HEK293 (cell line): ENCODE results near the gene PDE4B.

ENCODE experiments used
- HOXD13 ChIP-seq: sonication (generic); formaldehyde crosslinking; IDR thresholded peaks from 2 replicates; pipeline ENCODE4 v1.8.0; 2022; ENCODE audit warnings: missing genetic modification reagents, borderline replicate concordance
- SP3 ChIP-seq: fragments of 450-650 bp; formaldehyde crosslinking; IDR thresholded peaks from 2 replicates; pipeline ENCODE4 v1.5.1; 2016; ENCODE audit warnings: missing biosample characterization, missing genetic modification characterization
- SP7 ChIP-seq: fragments of 450-650 bp; formaldehyde crosslinking; IDR thresholded peaks from 2 replicates; pipeline ENCODE4 v1.5.1; 2016; ENCODE audit warnings: missing biosample characterization, missing genetic modification characterization
- ZBTB1 ChIP-seq: fragments of 450-650 bp; formaldehyde crosslinking; IDR thresholded peaks from 2 replicates; pipeline ENCODE4 v1.5.1; 2016; ENCODE audit warnings: missing biosample characterization, missing genetic modification characterization
- ZBTB48 ChIP-seq: fragments of 450-650 bp; formaldehyde crosslinking; IDR thresholded peaks from 2 replicates; pipeline ENCODE4 v1.5.1; 2016; ENCODE audit warnings: missing biosample characterization, missing genetic modification characterization
- ZBTB7A ChIP-seq: fragments of 450-650 bp; formaldehyde crosslinking; IDR thresholded peaks from 2 replicates; pipeline ENCODE4 v1.5.1; 2016; ENCODE audit warnings: low read depth, missing biosample characterization, missing genetic modification characterization
- ZBTB8A ChIP-seq: fragments of 450-650 bp; formaldehyde crosslinking; IDR thresholded peaks from 2 replicates; pipeline ENCODE4 v1.5.1; 2016; ENCODE audit warnings: missing biosample characterization, missing genetic modification characterization
- ZFP3 ChIP-seq: fragments of 450-650 bp; formaldehyde crosslinking; IDR thresholded peaks from 2 replicates; pipeline ENCODE4 v1.5.1; 2016; ENCODE audit warnings: low read depth, missing biosample characterization, missing genetic modification characterization
- ZFP69B ChIP-seq: fragments of 450-650 bp; formaldehyde crosslinking; IDR thresholded peaks from 2 replicates; pipeline ENCODE4 v1.5.1; 2016; ENCODE audit warnings: missing biosample characterization, missing genetic modification characterization
- ZNF138 ChIP-seq: fragments of 450-650 bp; formaldehyde crosslinking; IDR thresholded peaks from 2 replicates; pipeline ENCODE4 v1.5.1; 2016; ENCODE audit warnings: missing biosample characterization, missing genetic modification characterization, borderline replicate concordance
- ZNF221 ChIP-seq: fragments of 450-650 bp; formaldehyde crosslinking; IDR thresholded peaks from 2 replicates; pipeline ENCODE4 v1.5.1; 2017; ENCODE audit warnings: missing biosample characterization, missing genetic modification characterization, borderline replicate concordance
- ZNF248 ChIP-seq: fragments of 450-650 bp; formaldehyde crosslinking; IDR thresholded peaks from 2 replicates; pipeline ENCODE4 v1.5.1; 2017; ENCODE audit warnings: missing biosample characterization, missing genetic modification characterization
- ZNF292 ChIP-seq: fragments of 450-650 bp; formaldehyde crosslinking; IDR thresholded peaks from 2 replicates; pipeline ENCODE4 v1.5.1; 2016; ENCODE audit warnings: low read depth, missing biosample characterization, missing genetic modification characterization, borderline replicate concordance
- ZNF324 ChIP-seq: fragments of 450-650 bp; formaldehyde crosslinking; IDR thresholded peaks from 2 replicates; pipeline ENCODE4 v1.5.1; 2016; ENCODE audit warnings: missing biosample characterization, missing genetic modification characterization
- ZNF391 ChIP-seq: fragments of 450-650 bp; formaldehyde crosslinking; IDR thresholded peaks from 2 replicates; pipeline ENCODE4 v1.5.1; 2016; ENCODE audit warnings: low read depth, missing biosample characterization, missing genetic modification characterization, borderline replicate concordance
- ZNF404 ChIP-seq: fragments of 450-650 bp; formaldehyde crosslinking; IDR thresholded peaks from 2 replicates; pipeline ENCODE4 v1.5.1; 2017; ENCODE audit warnings: missing biosample characterization, missing genetic modification characterization
- ZNF416 ChIP-seq: fragments of 450-650 bp; formaldehyde crosslinking; IDR thresholded peaks from 2 replicates; pipeline ENCODE4 v1.5.1; 2016; ENCODE audit warnings: missing biosample characterization, missing genetic modification characterization
- ZNF423 ChIP-seq: fragments of 450-650 bp; formaldehyde crosslinking; IDR thresholded peaks from 2 replicates; pipeline ENCODE4 v1.5.1; 2016; ENCODE audit warnings: missing biosample characterization, missing genetic modification characterization
- ZNF510 ChIP-seq: fragments of 450-650 bp; formaldehyde crosslinking; IDR thresholded peaks from 2 replicates; pipeline ENCODE4 v1.5.1; 2018; ENCODE audit warnings: mild to moderate bottlenecking, missing genetic modification characterization, missing biosample characterization; ENCODE audit not compliant: insufficient replicate concordance
- ZNF548 ChIP-seq: fragments of 450-650 bp; formaldehyde crosslinking; IDR thresholded peaks from 2 replicates; pipeline ENCODE4 v1.5.1; 2016; ENCODE audit warnings: missing biosample characterization, missing genetic modification characterization
- ZNF585B ChIP-seq: fragments of 450-650 bp; formaldehyde crosslinking; IDR thresholded peaks from 2 replicates; pipeline ENCODE4 v1.5.1; 2016; ENCODE audit warnings: missing biosample characterization, missing genetic modification characterization
- ZNF747 ChIP-seq: fragments of 450-650 bp; formaldehyde crosslinking; IDR thresholded peaks from 2 replicates; pipeline ENCODE4 v1.5.1; 2016; ENCODE audit warnings: missing biosample characterization, missing genetic modification characterization
- ZNF837 ChIP-seq: fragments of 450-650 bp; formaldehyde crosslinking; IDR thresholded peaks from 2 replicates; pipeline ENCODE4 v1.5.1; 2016; ENCODE audit warnings: missing biosample characterization, missing genetic modification characterization
- TF ChIP-seq, protein P1 (sequence below): fragments of 450-650 bp; formaldehyde crosslinking; IDR thresholded peaks from 2 replicates; pipeline ENCODE4 v1.5.1; 2017; ENCODE audit warnings: missing biosample characterization, missing genetic modification characterization
- TF ChIP-seq, protein P2 (sequence below): fragments of 450-650 bp; formaldehyde crosslinking; IDR thresholded peaks from 2 replicates; pipeline ENCODE4 v1.5.1; 2016; ENCODE audit warnings: missing biosample characterization, missing genetic modification characterization, borderline replicate concordance
- TF ChIP-seq, protein P3 (sequence below): fragments of 450-650 bp; formaldehyde crosslinking; IDR thresholded peaks from 2 replicates; pipeline ENCODE4 v1.5.1; 2016; ENCODE audit warnings: missing biosample characterization, missing genetic modification characterization
- TF ChIP-seq, protein P4 (sequence below): fragments of 450-650 bp; formaldehyde crosslinking; optimal IDR thresholded peaks from 2 replicates; pipeline ENCODE3; 2016; ENCODE audit warnings: missing biosample characterization, mild to moderate bottlenecking, missing genetic modification characterization
- TF ChIP-seq, protein P5 (sequence below): fragments of 450-650 bp; formaldehyde crosslinking; IDR thresholded peaks from 2 replicates; pipeline ENCODE4 v1.5.1; 2017; ENCODE audit warnings: missing biosample characterization, mild to moderate bottlenecking, missing genetic modification characterization, moderate library complexity
- TF ChIP-seq, protein P6 (sequence below): fragments of 450-650 bp; formaldehyde crosslinking; IDR thresholded peaks from 2 replicates; pipeline ENCODE4 v1.5.1; 2016; ENCODE audit warnings: missing biosample characterization, missing genetic modification characterization
- TF ChIP-seq, protein P7 (sequence below): fragments of 450-650 bp; formaldehyde crosslinking; IDR thresholded peaks from 2 replicates; pipeline ENCODE4 v1.5.1; 2016; ENCODE audit warnings: missing biosample characterization, missing genetic modification characterization

Gene PDE4B

DNA sequence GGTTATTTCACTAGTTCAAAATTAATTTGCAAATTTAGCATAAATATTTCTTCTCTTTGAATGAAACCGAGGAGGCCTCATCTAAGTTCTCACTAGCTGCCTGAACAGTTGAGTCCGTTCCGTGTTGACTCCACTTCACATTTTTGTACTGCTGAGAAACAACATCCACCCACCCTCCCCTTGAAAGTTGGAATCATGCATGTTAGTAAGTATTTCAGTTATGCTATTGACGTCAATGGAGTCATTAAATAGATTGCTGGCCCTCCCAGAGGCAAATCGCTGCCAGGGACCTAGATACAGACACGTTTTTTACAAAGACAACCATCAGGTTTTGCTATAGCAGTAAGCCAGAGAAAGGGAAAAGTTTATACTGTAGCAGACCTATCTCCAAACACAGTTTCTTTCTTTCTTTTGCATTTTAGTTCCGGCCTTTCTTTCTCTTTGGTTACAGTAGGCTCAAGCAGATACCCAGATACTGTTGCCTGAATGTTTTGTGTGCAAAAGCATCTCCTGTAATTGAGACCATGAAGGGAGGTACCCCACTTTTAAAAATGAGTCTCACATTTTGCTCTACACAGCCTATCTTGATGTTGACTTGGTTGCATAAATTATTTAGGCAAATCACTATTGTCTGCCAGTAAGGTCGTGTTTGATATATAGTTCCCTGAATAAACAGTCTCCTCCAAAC lies 478.7 kb downstream of the PDE4B start (continued):
- TF ChIP-seq, protein P1, sequence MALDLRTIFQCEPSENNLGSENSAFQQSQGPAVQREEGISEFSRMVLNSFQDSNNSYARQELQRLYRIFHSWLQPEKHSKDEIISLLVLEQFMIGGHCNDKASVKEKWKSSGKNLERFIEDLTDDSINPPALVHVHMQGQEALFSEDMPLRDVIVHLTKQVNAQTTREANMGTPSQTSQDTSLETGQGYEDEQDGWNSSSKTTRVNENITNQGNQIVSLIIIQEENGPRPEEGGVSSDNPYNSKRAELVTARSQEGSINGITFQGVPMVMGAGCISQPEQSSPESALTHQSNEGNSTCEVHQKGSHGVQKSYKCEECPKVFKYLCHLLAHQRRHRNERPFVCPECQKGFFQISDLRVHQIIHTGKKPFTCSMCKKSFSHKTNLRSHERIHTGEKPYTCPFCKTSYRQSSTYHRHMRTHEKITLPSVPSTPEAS (tag by site-specific recombination), result no peak
- TF ChIP-seq ZNF585B (no peak), ZNF248 (tag by site-specific recombination) (no peak), ZBTB7A (tag by site-specific recombination) (no peak), ZNF510 (tag by site-specific recombination) (no peak), ZNF138 (tag by site-specific recombination) (no peak), ZBTB48 (tag by site-specific recombination) (peak; percentile 36; the same call in 1 of the 2 replicates), ZNF391 (tag by site-specific recombination) (peak; percentile 93; the same call in 1 of the 2 replicates), ZNF837 (no peak), ZBTB8A (tag by site-specific recombination) (peak; percentile 44; the same call in 1 of the 2 replicates), SP7 (peak; percentile 91), ZNF423 (tag by site-specific recombination) (no peak), SP3 (tag by site-specific recombination) (peak; percentile 66), ZBTB1 (tag by site-specific recombination) (no peak), ZFP69B (tag by site-specific recombination) (peak; percentile 27; the same call in 1 of the 2 replicates), ZFP3 (no peak), ZNF292 (no peak), ZNF404 (tag by site-specific recombination) (no peak), HOXD13 (CRISPR knock-in tag) (peak; percentile 61; the same call in 1 of the 2 replicates), ZNF324 (0 out of 2 replicates have a peak, but pooled peaks have one; percentile 32), ZNF221 (no peak), ZNF548 (tag by site-specific recombination) (no peak), ZNF416 (tag by site-specific recombination) (no peak), ZNF747 (tag by site-specific recombination) (no peak)
- TF ChIP-seq, protein P2, sequence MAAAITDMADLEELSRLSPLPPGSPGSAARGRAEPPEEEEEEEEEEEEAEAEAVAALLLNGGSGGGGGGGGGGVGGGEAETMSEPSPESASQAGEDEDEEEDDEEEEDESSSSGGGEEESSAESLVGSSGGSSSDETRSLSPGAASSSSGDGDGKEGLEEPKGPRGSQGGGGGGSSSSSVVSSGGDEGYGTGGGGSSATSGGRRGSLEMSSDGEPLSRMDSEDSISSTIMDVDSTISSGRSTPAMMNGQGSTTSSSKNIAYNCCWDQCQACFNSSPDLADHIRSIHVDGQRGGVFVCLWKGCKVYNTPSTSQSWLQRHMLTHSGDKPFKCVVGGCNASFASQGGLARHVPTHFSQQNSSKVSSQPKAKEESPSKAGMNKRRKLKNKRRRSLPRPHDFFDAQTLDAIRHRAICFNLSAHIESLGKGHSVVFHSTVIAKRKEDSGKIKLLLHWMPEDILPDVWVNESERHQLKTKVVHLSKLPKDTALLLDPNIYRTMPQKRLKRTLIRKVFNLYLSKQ, result no peak
- TF ChIP-seq, protein P3, sequence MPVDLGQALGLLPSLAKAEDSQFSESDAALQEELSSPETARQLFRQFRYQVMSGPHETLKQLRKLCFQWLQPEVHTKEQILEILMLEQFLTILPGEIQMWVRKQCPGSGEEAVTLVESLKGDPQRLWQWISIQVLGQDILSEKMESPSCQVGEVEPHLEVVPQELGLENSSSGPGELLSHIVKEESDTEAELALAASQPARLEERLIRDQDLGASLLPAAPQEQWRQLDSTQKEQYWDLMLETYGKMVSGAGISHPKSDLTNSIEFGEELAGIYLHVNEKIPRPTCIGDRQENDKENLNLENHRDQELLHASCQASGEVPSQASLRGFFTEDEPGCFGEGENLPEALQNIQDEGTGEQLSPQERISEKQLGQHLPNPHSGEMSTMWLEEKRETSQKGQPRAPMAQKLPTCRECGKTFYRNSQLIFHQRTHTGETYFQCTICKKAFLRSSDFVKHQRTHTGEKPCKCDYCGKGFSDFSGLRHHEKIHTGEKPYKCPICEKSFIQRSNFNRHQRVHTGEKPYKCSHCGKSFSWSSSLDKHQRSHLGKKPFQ, result no peak
- TF ChIP-seq, protein P4, sequence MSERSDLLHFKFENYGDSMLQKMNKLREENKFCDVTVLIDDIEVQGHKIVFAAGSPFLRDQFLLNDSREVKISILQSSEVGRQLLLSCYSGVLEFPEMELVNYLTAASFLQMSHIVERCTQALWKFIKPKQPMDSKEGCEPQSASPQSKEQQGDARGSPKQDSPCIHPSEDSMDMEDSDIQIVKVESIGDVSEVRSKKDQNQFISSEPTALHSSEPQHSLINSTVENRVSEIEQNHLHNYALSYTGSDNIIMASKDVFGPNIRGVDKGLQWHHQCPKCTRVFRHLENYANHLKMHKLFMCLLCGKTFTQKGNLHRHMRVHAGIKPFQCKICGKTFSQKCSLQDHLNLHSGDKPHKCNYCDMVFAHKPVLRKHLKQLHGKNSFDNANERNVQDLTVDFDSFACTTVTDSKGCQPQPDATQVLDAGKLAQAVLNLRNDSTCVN (tag by site-specific recombination), result no peak
- TF ChIP-seq, protein P5, sequence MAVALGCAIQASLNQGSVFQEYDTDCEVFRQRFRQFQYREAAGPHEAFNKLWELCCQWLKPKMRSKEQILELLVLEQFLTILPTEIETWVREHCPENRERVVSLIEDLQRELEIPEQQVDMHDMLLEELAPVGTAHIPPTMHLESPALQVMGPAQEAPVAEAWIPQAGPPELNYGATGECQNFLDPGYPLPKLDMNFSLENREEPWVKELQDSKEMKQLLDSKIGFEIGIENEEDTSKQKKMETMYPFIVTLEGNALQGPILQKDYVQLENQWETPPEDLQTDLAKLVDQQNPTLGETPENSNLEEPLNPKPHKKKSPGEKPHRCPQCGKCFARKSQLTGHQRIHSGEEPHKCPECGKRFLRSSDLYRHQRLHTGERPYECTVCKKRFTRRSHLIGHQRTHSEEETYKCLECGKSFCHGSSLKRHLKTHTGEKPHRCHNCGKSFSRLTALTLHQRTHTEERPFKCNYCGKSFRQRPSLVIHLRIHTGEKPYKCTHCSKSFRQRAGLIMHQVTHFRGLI (tag by site-specific recombination), result peak; percentile 16; the same call in 1 of the 2 replicates
- TF ChIP-seq, protein P6, sequence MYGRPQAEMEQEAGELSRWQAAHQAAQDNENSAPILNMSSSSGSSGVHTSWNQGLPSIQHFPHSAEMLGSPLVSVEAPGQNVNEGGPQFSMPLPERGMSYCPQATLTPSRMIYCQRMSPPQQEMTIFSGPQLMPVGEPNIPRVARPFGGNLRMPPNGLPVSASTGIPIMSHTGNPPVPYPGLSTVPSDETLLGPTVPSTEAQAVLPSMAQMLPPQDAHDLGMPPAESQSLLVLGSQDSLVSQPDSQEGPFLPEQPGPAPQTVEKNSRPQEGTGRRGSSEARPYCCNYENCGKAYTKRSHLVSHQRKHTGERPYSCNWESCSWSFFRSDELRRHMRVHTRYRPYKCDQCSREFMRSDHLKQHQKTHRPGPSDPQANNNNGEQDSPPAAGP (tag by site-specific recombination), result peak; percentile 90
- TF ChIP-seq, protein P7, sequence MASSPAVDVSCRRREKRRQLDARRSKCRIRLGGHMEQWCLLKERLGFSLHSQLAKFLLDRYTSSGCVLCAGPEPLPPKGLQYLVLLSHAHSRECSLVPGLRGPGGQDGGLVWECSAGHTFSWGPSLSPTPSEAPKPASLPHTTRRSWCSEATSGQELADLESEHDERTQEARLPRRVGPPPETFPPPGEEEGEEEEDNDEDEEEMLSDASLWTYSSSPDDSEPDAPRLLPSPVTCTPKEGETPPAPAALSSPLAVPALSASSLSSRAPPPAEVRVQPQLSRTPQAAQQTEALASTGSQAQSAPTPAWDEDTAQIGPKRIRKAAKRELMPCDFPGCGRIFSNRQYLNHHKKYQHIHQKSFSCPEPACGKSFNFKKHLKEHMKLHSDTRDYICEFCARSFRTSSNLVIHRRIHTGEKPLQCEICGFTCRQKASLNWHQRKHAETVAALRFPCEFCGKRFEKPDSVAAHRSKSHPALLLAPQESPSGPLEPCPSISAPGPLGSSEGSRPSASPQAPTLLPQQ (tag by site-specific recombination), result peak; percentile 57
